BE2C (cell line): ENCODE measurements around the gene GNA14.
A peak's percentile ranks its signal among the peaks of the same experiment; 100 is the strongest.

Experiments
- DNase-seq: peaks from one replicate; pipeline ENCODE4 v3.0.0-alpha.2; 2020
- H3K27me3 ChIP-seq: fragments of 250-450 bp; sonication (Bioruptor Pico); 2 replicates; pipeline ENCODE4 v1.5.1; 2020; ENCODE audit warnings: mild to moderate bottlenecking
- H3K36me3 ChIP-seq: fragments of 250-450 bp; sonication (Bioruptor Pico); 2 replicates; pipeline ENCODE4 v1.5.1; 2020; ENCODE audit warnings: mild to moderate bottlenecking
- H3K4me1 ChIP-seq: fragments of 250-450 bp; sonication (Bioruptor Pico); 2 replicates; pipeline ENCODE4 v1.5.1; 2020
- H3K4me3 ChIP-seq: 2 replicates; pipeline ENCODE4 v1.5.1; 2011; ENCODE audit warnings: low read depth, low read length
- H3K9me3 ChIP-seq: fragments of 250-450 bp; sonication (Bioruptor Pico); 2 replicates; pipeline ENCODE4 v1.5.1; 2020
- TF ChIP-seq, protein P1 (sequence below): IDR thresholded peaks from 2 replicates; pipeline ENCODE4 v1.5.1; 2012; ENCODE audit warnings: mild to moderate bottlenecking, low read depth, low read length

GNA14 gene

DNA sequence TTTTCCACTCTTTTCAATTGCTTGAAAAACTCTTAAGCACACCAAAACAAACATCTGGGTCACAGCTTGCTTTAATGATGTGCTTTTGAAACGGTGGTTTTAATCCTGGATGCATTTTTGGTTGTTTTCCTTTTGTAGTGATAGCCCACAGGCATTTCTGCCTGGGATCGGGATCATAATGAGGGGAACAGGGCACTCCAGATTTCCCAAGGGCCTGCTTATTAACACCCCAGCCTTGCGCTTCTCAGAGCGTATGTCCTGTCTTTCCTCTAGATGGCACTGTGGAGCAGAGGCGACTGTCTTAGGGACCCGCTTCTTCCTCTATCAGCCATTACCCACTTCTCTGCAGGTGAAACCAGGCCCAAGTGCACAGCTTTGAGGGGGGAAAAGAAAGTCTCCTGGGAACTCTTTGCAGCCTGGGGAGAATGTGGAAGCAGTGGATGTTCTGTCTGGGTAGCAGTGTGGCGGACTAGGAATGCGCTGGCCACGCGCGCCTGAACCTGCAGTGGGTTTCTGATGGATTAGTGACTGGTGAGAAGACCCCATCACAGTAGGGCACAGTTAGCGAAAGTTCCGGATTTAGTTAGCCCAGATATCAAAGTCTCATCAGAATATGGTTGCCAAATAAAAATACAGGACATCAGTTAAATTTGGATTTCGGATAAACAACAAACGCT, 190.1 kb downstream of the GNA14 start:
- TF ChIP-seq, protein P1, sequence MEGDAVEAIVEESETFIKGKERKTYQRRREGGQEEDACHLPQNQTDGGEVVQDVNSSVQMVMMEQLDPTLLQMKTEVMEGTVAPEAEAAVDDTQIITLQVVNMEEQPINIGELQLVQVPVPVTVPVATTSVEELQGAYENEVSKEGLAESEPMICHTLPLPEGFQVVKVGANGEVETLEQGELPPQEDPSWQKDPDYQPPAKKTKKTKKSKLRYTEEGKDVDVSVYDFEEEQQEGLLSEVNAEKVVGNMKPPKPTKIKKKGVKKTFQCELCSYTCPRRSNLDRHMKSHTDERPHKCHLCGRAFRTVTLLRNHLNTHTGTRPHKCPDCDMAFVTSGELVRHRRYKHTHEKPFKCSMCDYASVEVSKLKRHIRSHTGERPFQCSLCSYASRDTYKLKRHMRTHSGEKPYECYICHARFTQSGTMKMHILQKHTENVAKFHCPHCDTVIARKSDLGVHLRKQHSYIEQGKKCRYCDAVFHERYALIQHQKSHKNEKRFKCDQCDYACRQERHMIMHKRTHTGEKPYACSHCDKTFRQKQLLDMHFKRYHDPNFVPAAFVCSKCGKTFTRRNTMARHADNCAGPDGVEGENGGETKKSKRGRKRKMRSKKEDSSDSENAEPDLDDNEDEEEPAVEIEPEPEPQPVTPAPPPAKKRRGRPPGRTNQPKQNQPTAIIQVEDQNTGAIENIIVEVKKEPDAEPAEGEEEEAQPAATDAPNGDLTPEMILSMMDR = peak; percentile 97
- Histone ChIP-seq H3K4me1 (peaks cover 34% of the 10 kb centered on the region), H3K27me3 (no peaks in the 10 kb centered on the region), H3K9me3 (no peaks in the 10 kb centered on the region), H3K36me3 (no peaks in the 10 kb centered on the region), H3K4me3 (no peak overlapping the region)
- peak; percentile 75 for DNase-seq

DNA sequence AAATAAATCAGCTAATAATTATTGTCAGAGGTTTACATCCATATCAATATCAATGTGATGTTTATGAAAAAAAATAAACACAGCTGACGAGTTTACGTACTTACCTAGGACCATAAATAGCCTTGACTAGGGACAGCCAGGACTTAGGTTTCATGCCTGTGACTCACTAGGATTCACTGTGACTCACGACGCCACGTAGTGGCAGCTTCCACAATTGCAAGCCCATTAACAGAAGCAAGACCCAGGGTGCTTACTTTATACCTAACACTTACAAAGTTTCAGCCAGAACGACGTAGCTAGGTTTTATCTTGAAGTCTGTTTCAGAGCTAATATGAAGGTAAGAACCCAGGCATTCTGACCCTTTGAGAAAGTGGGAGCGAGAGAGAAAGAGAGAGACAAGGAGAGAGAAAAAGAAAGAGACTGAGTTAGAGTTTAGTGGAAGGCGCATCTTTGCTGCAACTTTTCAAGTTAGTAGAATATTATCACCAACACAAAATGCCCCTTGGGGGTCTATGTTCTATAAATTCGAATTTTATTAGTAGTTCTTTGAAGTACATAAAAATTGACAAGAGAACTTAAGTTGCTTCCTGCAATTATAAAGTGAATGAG, 191.2 kb downstream of the GNA14 start:
- no peaks in the 10 kb centered on the region for H3K9me3 ChIP-seq
- no peaks in the 10 kb centered on the region for H3K27me3 ChIP-seq
- DNase-seq = peak; percentile 85
- no peaks in the 10 kb centered on the region for H3K36me3 ChIP-seq
- peaks cover 28% of the 10 kb centered on the region for H3K4me1 ChIP-seq
- TF ChIP-seq, protein P1 = peak; percentile 96
- H3K4me3 ChIP-seq = no peak overlapping the region

DNA sequence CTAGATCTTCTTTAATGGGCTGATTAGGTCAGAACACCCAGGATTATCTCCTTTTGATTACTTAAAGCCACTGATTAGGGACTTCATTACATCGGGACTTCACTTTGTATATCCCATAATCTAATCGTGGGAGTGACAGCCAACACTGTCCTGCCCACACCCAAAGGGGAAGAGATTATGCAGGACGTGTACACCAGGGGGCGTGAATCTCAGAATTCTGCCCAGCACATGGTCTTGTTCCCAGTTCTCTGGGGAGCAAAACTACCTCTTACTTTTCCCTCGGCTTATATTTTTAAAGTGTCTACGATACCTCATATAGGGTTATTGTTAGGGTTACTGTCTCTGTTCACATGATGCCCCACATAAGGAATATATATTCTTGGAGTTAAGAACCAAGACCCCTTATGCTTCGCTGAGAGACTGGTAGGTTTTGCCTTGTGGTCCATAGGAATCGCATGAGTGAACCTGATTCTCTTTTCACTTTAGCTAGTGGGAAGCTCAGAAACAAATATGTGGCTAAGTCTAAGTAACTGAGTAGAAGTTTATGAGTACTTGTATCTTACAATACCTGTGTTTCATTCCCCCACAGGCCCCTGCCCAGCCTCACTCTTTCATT, 192.7 kb downstream of the GNA14 start:
- Histone ChIP-seq H3K27me3 (no peaks in the 10 kb centered on the region), H3K4me1 (peaks cover 17% of the 10 kb centered on the region), H3K4me3 (no peak overlapping the region), H3K36me3 (no peaks in the 10 kb centered on the region), H3K9me3 (no peaks in the 10 kb centered on the region)
- TF ChIP-seq, protein P1 = peak; percentile 63
- DNase-seq = peak; percentile 40

DNA sequence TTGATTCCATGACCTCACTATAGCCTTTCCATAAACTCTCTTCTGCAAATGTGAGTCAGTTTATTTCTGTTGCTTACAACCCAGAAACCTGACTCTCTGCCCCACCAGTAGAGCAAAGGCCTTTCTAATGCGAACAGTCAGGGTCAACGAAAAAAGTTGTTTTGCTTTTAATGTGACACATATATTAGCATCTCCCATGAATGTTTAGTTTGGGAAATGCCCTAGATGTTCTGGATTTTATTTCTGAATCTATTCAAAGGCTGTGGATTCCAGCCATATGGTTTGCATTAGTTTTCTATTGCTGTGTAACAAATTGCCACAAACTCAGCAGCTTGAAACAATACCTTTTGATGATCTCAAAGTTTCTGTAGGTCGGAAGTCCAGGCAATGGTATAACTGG, 193.5 kb downstream of the GNA14 start:
- no peaks in the 10 kb centered on the region for H3K27me3 ChIP-seq
- no peaks in the 10 kb centered on the region for H3K36me3 ChIP-seq
- H3K9me3 ChIP-seq = no peaks in the 10 kb centered on the region
- TF ChIP-seq, protein P1 = no peak
- H3K4me1 ChIP-seq = peaks cover 12% of the 10 kb centered on the region
- no peak for DNase-seq
- no peak overlapping the region for H3K4me3 ChIP-seq

DNA sequence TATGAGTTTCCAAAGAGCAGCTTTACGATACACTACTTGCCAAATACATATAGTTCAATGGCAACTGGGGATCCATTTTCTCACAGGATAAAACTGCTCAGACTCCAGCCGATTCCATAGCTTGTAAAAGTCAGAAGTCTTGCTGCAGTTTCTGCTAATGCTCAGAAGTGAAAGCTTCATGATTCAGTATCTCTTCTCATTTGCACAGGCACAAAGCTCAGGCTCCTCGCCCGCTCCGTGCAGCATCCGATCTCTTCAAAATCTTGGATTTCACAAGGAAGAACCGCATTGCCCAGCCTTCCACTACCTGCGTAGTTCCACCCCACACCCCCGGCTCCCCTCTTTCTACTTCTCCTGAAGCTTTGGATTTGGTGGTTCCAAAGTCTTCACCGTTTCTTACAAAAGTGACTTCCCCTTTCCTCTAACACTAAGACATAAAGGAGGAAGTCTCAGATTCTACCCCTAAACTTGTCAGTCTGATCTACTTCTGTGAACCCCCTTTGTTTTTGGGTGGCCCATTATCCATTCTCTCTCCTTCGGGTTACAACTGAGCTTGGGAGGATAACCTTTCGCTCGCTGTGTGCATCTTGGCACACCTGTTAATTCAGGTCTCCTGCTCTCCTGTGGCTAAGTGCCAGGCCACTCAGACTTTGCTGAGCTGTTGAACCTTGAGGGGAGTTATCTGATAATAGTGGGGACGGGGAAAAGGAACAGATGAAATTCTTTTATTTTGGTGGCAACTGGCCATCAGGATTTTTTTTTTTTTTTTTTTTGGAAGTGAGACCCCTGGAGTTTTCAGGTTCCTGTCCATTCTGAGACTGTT, 194.1 kb downstream of the GNA14 start:
- Histone ChIP-seq H3K4me3 (no peak overlapping the region), H3K9me3 (no peaks in the 10 kb centered on the region), H3K4me1 (peaks cover 12% of the 10 kb centered on the region)

More for the DNA sequence above, 194.1 kb downstream of the GNA14 start:
- DNase-seq = no peak
- no peaks in the 10 kb centered on the region for H3K36me3 ChIP-seq
- TF ChIP-seq, protein P1 = no peak
- H3K27me3 ChIP-seq = no peaks in the 10 kb centered on the region
